Glomerular visceral epithelial cell (primary cell): ENCODE results near the gene STX2.
"Not testable (repeated sequence)": the region's sequence is repeated elsewhere in the genome, so short reads cannot be mapped to it uniquely, and the experiment has no call there.

Source experiments
- DNase-seq: peaks from one replicate; pipeline ENCODE4 v3.0.0-alpha.2; 2016; ENCODE audit errors: extremely low spot score

The STX2 gene

DNA sequence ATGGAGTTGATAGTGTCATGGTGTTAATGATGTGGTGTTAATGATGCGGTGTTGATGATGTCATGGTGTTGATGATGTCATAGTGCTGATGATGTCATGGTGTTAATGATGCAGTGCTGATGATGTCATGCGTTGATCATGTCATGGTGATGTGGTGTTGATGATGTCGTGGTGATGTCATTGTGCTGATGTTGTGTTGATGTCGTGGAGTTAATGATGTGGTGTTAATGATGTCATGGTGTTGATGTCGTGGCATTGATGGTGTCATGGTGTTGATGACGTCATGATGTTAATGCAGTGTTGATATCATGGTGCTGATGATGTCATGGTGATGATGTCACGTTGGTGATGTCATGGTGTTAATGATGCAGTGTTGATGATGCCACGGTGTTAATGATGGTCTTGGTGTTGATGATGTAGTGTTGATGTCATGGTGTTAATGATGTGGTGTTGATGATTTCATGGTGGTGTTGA, 73.8 kb downstream of the STX2 start:
- DNase-seq = no peak

DNA sequence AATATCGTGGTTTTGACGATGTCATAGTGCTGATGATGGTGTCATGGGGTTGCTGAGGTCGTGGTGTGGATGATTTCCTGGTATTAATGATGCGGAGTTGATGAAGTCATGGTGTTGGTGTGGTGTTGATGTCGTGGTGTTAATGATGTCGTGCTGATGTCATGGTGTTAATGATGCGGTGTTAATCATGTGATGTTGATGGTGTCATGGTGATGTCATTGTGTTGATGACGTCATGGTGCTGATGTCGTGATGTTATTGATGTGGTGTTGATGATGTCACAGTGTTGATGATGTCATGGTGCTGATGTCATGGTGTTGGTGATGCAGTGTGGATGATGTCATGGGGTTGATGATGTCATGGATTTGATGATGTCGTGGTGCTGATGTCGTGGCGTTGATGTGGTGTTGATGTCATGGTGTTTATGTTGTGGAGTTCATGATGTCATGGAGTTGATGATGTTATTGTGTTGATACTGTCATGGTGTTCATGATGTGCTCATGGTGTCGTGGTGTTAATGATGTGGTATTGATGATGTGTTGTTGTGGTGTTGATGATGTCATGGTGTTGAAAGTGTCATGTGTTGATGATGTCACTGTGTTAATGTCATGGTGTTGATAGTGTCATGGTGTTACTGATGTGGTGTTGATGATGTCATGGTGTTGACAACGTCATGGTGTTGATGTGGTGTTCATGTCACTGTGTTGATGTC, 74.4 kb downstream of the STX2 start:
- peak; percentile 11 for DNase-seq

DNA sequence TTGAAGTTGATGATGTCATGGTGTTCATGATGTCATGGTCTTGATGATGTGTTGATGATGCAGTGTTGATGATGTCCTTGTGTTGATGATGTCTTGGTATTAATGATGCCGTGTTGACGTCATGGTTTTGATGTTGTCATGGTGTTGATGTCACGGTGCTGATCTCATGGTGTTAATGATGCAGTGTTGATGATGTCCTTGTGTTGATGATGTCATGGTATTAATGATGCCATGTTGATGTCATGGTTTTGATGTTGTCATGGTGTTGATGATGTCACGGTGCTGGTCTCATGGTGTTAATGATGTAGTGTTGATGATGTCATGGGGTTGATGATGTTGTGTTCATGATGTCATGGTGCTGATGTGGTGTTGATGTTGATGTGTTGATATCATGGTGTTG, 75.0 kb downstream of the STX2 start:
- DNase-seq = no peak

DNA sequence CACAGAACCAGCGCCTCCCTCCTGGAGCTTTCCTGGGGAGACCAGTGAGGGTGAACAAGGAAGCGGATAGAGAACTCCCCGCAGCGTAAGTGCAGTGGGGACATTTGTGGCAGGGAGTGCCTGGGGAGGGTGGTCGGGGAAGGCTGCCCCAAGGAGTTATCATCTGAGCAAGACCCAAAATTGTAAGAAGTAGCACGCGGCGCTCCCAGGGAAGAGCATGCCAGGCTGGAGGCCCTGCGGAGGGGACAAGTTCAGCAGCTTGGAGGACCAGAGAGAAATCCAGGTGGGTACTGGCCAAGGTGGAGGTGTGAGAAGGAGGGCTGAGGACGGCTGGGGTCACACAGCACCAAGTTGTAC, 76.8 kb downstream of the STX2 start:
- DNase-seq = no peak

DNA sequence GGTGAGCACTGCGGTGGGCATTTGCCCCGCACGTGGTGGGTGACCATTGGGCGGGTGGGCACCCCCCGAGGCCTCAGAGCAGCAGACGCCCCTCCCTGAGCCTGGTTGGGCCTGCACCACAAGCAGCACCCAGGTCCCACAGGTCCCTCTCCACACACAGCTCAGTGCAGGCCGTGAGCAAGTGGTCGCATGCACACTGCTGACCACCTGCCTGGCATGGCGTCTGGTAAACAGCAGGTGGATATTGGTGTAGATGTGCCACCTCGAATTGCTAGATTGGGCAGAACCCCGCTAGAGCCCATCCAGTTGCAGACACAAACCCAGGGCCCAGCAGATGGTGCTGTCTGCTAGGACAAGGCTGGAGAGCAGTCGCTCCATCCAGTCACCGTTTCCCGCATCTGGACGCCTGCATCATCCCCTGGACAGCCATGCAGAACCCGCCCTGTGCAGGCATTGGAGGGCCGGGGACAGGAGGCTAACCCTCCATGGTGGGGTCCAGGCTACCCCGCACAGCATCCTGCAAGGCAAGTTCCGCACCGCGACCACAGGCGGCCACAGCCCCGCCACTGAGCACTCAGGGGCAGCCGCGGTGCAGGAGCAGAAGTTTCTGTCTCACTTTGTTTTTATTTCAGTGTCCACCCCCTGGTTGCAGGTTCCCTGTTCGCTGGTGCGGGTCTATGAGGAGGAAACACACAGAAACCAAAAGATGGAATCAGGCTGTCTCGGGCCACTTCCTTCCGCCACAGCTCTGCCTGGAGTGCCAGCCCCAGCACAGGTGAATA, 77.3 kb downstream of the STX2 start:
- DNase-seq = peak; percentile 23

DNA sequence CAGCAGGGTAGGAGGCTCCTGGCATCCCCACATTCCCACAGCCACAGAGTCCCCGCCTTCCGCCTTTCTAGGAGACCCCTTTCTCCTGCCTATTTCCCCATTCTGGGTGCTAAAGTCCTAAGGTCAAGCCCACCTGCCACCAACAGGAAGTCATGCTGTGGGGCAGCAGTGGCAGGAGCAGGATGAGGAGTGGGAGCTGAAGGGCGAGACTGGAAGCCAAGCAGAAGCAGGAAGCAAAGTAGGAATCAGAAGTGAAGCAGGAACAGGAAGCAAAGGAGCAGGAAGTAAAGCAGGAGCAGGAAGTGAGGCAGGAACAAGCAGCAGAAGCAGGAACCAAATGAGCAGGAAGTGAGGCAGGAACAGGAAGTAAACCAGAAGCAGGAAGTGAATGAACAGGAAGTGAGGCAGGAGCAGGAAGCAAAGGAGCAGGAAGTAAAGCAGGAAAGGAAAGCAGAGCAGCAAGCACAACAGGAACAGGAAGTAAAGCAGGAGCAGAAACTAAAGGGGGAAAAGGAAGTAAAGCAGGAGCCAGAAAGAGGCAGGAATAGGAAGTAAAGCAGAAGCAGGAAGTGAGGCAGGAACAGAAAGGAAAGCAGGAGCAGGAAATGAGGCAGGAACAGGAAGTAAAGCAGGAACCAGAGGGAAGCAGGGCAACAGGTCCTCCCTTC, 84.7 kb downstream of the STX2 start:
- no peak for DNase-seq

DNA sequence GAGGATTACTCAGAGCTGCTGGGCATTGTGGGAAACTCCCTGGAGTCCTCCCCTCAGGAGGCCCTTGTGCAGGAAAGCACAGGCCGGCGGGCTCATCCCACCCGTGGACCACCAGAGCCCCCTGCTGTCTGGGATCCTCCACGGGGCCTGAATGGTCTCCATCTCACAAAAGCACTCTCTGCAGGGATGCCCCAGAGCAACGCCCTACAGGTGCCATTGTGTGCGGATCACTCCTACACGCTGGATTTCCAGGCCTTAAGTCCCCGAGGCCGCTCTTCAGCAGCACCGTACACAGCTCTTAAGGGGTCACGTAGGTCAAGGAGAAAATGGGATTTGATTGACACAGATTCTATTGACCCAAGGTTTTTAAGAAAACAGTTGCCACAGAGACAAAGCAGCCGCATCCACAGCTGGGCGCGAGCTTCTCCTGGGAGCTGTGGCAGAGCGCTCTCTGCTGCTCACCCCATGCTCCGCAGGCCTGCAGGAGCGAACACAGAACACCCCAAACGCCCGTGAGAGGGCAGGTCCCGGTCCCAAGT, 86.3 kb downstream of the STX2 start:
- DNase-seq = no peak

DNA sequence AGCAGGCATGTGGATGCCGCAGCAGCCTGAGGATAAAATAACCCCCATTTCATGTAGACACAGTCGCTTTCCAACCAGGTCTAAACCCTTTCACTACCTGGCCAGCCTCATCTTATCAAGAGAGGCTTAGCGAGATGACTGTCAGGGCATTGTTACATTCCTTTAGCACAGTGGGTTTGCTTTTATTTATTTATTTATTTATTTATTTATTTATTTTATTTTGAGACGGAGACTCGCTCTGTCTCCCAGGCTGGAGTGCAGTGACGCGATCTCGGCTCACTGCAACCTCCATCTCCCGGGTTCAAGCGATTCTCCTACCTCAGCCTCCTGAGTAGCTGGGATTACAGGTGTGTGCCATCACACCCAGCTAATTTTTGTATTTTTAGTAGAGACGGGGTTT, 87.0 kb downstream of the STX2 start:
- not testable (repeated sequence) for DNase-seq

DNA sequence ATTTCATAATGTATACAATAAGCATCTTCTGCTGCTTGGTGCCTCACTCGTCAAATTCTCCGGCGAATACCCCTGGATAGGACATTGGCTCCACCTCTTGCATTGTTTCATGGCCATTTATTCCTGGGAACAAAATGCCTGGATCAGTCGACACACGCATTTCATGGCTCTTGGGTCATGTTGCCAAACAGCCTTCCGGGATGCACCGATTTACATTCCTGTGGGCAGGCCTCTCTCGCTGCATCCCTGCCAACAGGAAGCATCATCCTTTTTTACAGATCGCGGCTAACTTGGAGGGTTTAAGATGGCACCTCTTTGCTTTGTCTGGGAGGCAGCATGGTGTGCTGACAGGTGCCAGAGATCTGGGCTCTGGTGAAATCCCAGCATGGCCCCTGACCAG, 90.3 kb downstream of the STX2 start:
- no peak for DNase-seq

DNA sequence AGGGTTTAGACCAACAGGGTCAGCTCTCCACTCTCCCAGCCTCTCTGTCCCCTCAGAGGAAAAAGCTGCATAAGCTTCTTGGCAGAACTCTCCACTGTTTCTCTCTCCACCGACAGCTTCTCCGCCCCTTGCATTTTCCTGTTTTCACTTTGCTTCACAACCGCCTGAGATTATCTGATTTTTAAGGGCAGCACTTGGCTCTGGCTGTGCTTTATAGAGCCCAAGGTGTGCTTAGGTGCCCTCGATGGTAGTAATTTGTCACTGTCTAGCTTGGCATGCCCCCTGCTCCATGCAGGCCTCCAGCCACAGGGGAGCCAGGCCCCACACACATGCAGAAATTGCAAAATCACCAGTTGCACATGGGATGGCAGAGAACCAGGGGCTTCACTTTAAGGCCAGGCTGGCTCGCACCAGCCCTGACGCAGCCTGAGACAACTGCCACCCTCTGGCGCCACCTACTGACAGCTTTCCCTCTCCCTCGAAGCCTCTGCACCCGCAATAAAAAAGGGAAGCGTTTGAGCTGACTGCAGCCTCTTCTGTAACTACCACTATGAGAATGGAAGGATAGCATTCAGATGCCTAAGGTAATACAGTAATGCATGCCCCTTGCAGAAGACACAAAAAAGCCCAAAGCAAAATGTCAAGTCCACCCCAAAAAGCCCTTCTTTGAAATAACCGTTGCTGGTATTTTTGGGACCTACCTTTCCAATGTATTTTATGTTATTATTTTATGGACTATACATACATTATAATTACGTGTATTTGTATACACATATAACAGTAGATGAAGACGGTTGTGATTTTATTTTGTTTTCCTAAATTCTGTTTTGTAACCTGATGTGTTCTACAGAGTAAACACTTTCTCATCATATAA, 90.9 kb downstream of the STX2 start:
- peak; percentile 40 for DNase-seq

DNA sequence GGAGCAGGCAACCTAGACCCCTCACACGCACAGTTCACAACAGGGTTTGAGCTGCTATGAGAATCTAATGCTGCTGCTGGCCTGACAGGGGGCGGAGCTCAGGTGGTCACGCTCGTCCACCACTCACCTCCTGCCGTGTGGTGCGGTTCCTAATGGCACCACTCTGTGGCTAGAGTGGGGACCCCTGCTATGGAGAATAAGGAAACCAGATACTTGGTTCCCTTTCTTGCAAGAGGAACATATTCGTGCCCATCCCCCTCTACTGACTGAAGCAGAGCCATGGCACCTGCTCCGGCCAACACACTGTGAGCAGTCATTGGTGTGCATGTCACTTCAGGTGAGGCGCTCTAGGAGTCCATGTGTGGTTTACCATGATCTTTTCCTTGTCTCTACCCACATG, 92.5 kb downstream of the STX2 start:
- DNase-seq = no peak

DNA sequence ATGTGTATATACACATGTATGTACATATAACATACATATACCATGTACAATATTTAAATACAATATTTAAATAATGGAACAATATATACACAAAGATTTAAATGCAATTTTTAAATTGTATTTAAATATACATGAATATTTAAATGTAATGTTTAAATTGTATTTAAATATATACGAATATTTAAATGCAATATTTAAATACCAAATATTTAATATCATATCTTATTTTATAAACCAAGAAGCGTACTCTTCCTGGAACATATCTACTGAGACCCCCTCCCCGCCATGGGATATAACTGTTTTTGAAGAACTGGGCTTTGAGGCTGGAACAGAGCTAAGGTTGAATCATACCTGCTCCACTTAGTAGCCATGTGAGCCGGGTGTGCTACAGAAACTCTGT, 93.1 kb downstream of the STX2 start:
- DNase-seq = no peak

DNA sequence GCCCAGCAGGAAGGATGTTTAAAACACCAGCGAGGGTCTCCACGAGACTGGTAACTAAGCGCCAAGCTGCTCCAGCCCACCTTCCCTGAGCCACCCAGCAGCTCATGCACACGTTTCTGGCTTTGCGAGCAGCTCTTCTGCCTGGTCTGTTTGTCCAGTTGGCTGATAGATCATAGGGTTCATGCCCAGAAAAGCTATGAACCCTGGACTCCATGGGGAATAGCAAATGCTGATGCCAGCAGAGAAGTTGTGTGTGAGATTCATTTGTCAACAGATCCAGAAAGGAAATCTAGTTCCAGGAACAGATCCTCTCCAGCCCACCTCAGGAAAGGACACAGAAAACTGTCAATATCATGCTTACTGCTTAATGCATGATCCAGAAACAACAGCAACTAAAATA, 94.8 kb downstream of the STX2 start:
- no peak for DNase-seq

DNA sequence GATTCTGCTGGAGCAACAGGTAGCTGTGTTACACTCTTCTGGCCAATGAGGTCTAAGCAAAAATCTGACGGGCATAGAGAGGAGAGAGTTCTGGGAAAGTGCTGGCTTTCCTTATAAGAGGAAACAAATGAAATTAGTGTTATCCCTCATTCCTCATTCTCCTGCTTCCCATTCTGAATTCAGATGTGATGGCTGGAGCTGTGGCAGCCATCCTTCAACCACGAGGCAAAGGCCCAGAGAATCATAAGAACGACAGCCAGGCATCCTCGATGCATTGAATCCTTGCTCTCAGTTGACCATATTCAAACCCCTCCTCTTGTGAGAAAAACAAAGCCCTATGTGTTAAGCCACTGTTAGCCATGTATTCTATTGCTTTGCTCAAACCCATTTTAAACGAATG, 95.4 kb downstream of the STX2 start:
- DNase-seq = no peak

DNA sequence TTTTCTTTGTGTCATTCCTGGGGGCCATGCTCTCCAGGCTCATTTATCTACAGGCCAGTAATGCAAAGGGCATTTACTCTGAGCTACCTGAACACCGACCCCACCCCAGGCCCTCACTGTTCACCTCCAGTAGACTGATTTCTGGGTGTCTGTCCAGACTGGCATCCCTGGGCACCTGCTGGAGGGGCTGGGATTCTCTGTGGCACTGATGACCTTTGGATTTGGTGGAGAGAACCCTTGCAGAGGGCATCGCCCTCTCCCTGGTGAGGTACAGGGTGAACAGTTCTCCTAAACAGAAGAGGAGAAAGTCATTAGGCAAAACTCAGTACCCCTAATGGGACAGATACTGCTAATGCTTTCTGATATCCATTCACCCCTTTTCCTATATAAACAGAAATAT, 95.9 kb downstream of the STX2 start:
- no peak for DNase-seq

DNA sequence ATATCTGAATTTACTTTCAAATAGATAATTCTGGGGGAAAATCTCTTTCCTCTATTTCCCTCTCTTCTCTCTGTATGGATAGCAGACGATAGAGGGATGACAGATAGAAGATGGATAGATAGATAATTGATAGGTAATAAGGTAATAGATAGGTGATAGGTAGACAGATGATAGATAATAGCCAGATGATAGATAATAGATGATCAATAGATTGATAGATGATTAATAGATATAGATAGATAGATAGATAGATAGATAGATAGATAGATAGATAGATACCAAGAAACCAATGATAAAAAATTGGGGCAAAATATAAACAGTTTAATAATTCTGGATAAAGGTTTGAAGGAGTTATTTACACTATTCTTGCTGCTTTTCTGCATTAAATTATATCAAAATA, 96.3 kb downstream of the STX2 start:
- DNase-seq = no peak

DNA sequence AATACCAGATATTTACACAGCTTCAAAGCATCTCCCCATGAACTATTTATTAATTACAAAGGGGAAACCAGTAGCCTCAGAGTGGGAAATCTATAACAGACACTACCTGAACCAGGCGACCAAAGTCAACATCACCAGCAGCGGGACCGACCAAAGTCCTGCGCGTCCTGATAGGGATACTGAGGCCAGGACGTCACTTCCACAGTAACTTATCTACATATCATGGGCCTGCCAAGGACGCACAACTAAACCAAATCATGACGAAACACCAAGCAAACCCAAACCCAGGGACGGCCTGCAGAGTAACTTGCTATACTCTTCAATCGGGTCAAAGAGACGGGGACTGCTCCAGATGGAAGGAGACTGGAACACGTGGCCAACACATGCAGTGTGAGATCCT, 96.9 kb downstream of the STX2 start:
- DNase-seq = no peak
